Hepatocyte (in vitro differentiated cells): ENCODE measurements around the gene IQCH. TPM values are rescaled to one million over a fixed set of nuclear protein-coding genes. Genes with fewer than 3 reads are reported as not detected.

Experiments
- DNase-seq: peaks from one replicate; pipeline ENCODE4 v3.0.0-alpha.2; 2016; ENCODE audit warnings: low spot score
- H2AFZ ChIP-seq: fragments of 200-600 bp; sonication (generic); 2 replicates; pipeline ENCODE4 v1.6.0; 2016; ENCODE audit warnings: antibody characterized with exemption, mild to moderate bottlenecking
- H3K27ac ChIP-seq: fragments of 200-600 bp; sonication (generic); 2 replicates; pipeline ENCODE4 v1.5.1; 2016; ENCODE audit warnings: mild to moderate bottlenecking
- H3K27me3 ChIP-seq: fragments of 200-600 bp; sonication (generic); 2 replicates; pipeline ENCODE4 v1.6.1; 2016
- H3K36me3 ChIP-seq: fragments of 200-600 bp; sonication (generic); replicated peaks from 2 replicates; pipeline ENCODE4 v1.5.1; 2016; ENCODE audit warnings: low read depth; ENCODE audit not compliant: insufficient read depth
- H3K4me1 ChIP-seq: fragments of 200-600 bp; sonication (generic); 2 replicates; pipeline ENCODE4 v1.5.1; 2016; ENCODE audit warnings: mild to moderate bottlenecking, moderate library complexity; ENCODE audit not compliant: insufficient read depth
- H3K4me2 ChIP-seq: fragments of 200-600 bp; sonication (generic); 2 replicates; pipeline ENCODE4 v1.6.0; 2016
- H3K4me3 ChIP-seq: fragments of 200-600 bp; sonication (generic); 2 replicates; pipeline ENCODE4 v1.5.1; 2016; ENCODE audit warnings: mild to moderate bottlenecking
- H3K79me2 ChIP-seq: fragments of 200-600 bp; sonication (generic); 2 replicates; pipeline ENCODE4 v1.6.0; 2017; ENCODE audit warnings: mild to moderate bottlenecking
- H3K9me2 ChIP-seq: fragments of 200-600 bp; sonication (generic); replicated peaks from 2 replicates; pipeline ENCODE4 v1.6.0; 2017; ENCODE audit warnings: mild to moderate bottlenecking; ENCODE audit not compliant: insufficient read depth
- H3K9me3 ChIP-seq: fragments of 200-600 bp; sonication (generic); 2 replicates; pipeline ENCODE4 v1.5.1; 2016; ENCODE audit warnings: low read depth, mild to moderate bottlenecking
- H4K20me1 ChIP-seq: fragments of 200-600 bp; sonication (generic); 2 replicates; pipeline ENCODE4 v1.6.0; 2016; ENCODE audit warnings: mild to moderate bottlenecking; ENCODE audit not compliant: insufficient read depth, poor library complexity, severe bottlenecking
- CTCF ChIP-seq: fragments of 200-600 bp; sonication (generic); IDR thresholded peaks from 2 replicates; pipeline ENCODE4 v1.5.1; 2016; ENCODE audit warnings: antibody characterized with exemption, mild to moderate bottlenecking; ENCODE audit not compliant: poor library complexity
- EZH2 ChIP-seq: fragments of 200-600 bp; sonication (generic); IDR thresholded peaks from 2 replicates; pipeline ENCODE4 v1.6.1; 2016; ENCODE audit warnings: antibody characterized with exemption, mild to moderate bottlenecking, borderline replicate concordance
- EZH2phosphoT487 ChIP-seq: fragments of 200-600 bp; sonication (generic); IDR thresholded peaks from one replicate; pipeline ENCODE4 v1.6.1; 2018; ENCODE audit warnings: antibody characterized with exemption, mild to moderate bottlenecking, low read depth, moderate library complexity; ENCODE audit not compliant: unreplicated experiment, severe bottlenecking
- WGBS: methylation state at CpG from one replicate; pipeline ENCODE4 v1.1.6; 2016; ENCODE audit warnings: low lambda C conversion rate; ENCODE audit errors: missing lambda C conversion rate; 5-methylcytosine and 5-hydroxymethylcytosine counted together
- polyA plus RNA-seq: library from polyadenylated mRNA; unstranded; fragments of >200 nt; fragmentation: Nextera tagmentation; extraction: Ambion mirVana; gene quantifications from 2 replicates; pipeline ENCODE4 v1.2.1, GENCODE V29; 2016
- total RNA-seq: library from RNA; depleted of rRNA; stranded (reverse); fragments of >200 nt; gene quantifications from 2 replicates; pipeline ENCODE4 v1.2.3, GENCODE V29; 2014

IQCH gene
- total and polyA plus RNA-seq, 2 experiments from 2014 or later: 0.76 to 1.0 TPM

GRCh38 chr15:67406257-67406861 lies 151.8 kb downstream of the IQCH start:
- no peaks in the 10 kb centered on the region for H3K9me3 ChIP-seq
- no peaks in the 10 kb centered on the region for H4K20me1 ChIP-seq
- no peaks in the 10 kb centered on the region for H3K9me2 ChIP-seq
- H3K4me1 ChIP-seq: peaks cover 4% of the 10 kb centered on the region
- H3K27ac ChIP-seq: no peak overlapping the region
- TF ChIP-seq EZH2: no peak
- no peak for TF ChIP-seq CTCF
- no peak for TF ChIP-seq EZH2phosphoT487
- no peak overlapping the region for H3K4me3 ChIP-seq
- H3K4me2 ChIP-seq: no peak overlapping the region
- no peak for DNase-seq
- no peaks in the 10 kb centered on the region for H3K36me3 ChIP-seq
- no peaks in the 10 kb centered on the region for H3K79me2 ChIP-seq
- no peaks in the 10 kb centered on the region for H3K27me3 ChIP-seq
- no peak overlapping the region for H2AFZ ChIP-seq
- 75% methylated on average over 1 of the region's 1 CpG for WGBS

GRCh38 chr15:67407786-67408185 lies 153.2 kb downstream of the IQCH start:
- Histone ChIP-seq H3K9me2 (no peaks in the 10 kb centered on the region), H3K36me3 (no peaks in the 10 kb centered on the region), H4K20me1 (no peaks in the 10 kb centered on the region), H3K4me1 (peaks cover 4% of the 10 kb centered on the region), H3K9me3 (no peaks in the 10 kb centered on the region), H3K4me3 (no peak overlapping the region), H2AFZ (no peak overlapping the region), H3K27ac (no peak overlapping the region), H3K4me2 (no peak overlapping the region), H3K27me3 (no peaks in the 10 kb centered on the region), H3K79me2 (no peaks in the 10 kb centered on the region)
- TF ChIP-seq EZH2 (no peak), CTCF (no peak), EZH2phosphoT487 (no peak)
- 97% methylated on average over 8 of the region's 8 CpGs for WGBS
- no peak for DNase-seq

- H4K20me1 ChIP-seq: no peaks in the 10 kb centered on the region
- no peaks in the 10 kb centered on the region for H3K9me2 ChIP-seq
- H3K36me3 ChIP-seq: no peaks in the 10 kb centered on the region
- H3K27ac ChIP-seq: no peak overlapping the region
- DNase-seq: no peak
- H3K9me3 ChIP-seq: no peaks in the 10 kb centered on the region
- no peaks in the 10 kb centered on the region for H3K27me3 ChIP-seq
- H2AFZ ChIP-seq: no peak overlapping the region
- WGBS: 73% methylated on average over 6 of the region's 6 CpGs
- H3K4me1 ChIP-seq: peaks cover 7% of the 10 kb centered on the region
- no peak overlapping the region for H3K4me3 ChIP-seq
- no peaks in the 10 kb centered on the region for H3K79me2 ChIP-seq
- H3K4me2 ChIP-seq: no peak overlapping the region
- TF ChIP-seq CTCF: no peak
Measured at GRCh38 chr15:67409175-67409574, 154.6 kb downstream of the IQCH start.

GRCh38 chr15:67411486-67411885 lies 156.9 kb downstream of the IQCH start:
- no peak overlapping the region for H3K4me3 ChIP-seq
- H3K4me2 ChIP-seq: no peak overlapping the region
- no peaks in the 10 kb centered on the region for H3K9me3 ChIP-seq
- H4K20me1 ChIP-seq: no peaks in the 10 kb centered on the region
- no peaks in the 10 kb centered on the region for H3K36me3 ChIP-seq
- no peaks in the 10 kb centered on the region for H3K79me2 ChIP-seq
- no peak overlapping the region for H3K27ac ChIP-seq
- H2AFZ ChIP-seq: no peak overlapping the region
- H3K4me1 ChIP-seq: peaks cover 12% of the 10 kb centered on the region
- no peak for TF ChIP-seq EZH2
- no peak for DNase-seq
- H3K9me2 ChIP-seq: no peaks in the 10 kb centered on the region
- no peaks in the 10 kb centered on the region for H3K27me3 ChIP-seq
